GM19238 (cell line): ENCODE results near the gene SNCAIP.
"Not testable (repeated sequence)": the region's sequence is repeated elsewhere in the genome, so short reads cannot be mapped to it uniquely, and the experiment has no call there.

Source experiments
- DNase-seq: peaks from one replicate; pipeline ENCODE4 v3.0.0; 2011; ENCODE audit warnings: low spot score; ENCODE audit not compliant: insufficient read length

The SNCAIP gene

DNA sequence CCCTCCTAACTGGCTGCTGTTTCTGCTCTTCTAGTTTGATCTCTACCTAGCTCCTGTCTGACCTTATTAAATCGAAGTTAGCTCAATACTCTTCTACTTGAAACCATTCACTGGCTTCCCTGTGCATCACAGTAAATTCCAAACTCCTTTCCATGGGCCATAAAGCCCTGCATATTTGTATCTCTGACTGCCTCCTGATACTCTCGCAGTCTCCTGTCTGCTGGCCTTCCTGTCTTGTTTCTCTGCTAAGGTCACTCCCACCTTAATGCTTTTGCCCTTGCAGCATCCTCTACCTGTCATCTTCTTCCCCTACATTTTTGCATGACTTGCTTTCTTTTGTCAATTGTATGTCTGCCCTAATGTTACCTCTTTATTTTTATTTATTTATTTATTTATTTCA lies 44.8 kb downstream of the SNCAIP start:
- no peak for DNase-seq

DNA sequence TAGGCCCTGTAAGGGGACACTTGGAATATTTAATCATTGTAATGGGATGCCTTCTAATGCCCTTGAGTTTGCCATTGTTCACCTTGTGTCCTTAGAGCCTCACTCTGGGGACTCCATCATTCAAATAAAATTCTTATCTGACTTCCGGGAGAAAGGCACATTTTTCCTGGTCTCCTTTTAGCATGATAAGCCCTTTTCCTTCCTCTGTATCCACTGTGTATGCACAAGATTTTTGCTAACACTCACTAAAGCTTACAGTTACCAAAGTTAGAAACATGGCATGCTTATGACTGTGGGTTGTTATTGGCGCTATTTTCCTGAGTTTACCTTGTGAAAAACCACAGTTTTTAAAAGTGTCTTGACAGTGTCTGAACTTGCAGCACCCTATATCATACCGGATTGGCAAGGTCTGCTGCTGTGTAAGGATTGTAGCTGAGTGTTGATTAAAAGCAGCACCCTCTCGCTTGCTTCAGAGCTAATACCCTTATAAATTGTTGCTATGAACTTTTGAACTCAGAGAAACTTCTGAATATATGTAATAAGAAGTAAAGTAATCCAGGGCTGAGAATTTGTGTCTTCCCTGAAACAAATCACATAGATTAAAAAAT lies 46.4 kb downstream of the SNCAIP start:
- DNase-seq, result no peak

DNA sequence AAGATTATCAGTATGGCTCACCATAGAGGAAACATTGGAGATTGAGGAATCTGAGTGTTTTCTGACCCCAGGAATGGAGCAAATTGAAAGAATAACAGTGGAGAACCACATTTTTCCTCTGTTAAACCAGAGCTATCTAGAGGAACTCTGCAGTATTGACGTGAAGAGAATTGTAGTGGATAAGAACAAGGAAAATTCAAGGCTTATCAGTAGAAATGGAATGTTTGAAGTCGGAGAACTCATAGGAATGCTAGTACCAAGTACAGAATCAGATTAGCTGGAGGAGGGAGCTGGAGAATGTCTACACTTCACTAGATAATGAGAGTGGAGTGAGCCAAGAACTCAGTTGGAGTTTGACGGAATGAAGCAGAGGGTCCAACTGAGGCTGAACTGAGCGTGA lies 50.3 kb downstream of the SNCAIP start:
- DNase-seq, result no peak

DNA sequence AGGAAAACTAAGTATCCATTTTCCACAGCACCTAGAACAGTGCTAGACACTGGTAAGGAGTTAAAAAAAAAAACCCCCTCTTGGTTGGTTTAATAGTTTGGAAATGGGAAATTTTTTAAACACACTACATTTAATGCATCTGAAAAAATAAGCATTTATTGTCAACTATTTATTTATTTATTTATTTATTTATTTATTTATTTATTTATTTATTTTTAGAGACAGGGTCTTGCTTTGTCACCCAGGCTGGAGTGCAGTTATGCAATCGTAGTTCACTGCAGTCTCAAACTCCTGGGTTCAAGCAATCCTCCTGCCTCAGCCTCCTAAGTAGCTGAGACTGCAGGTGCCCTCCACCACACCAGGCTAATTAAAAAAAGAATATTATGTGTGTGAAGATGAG lies 51.6 kb downstream of the SNCAIP start:
- no peak for DNase-seq

DNA sequence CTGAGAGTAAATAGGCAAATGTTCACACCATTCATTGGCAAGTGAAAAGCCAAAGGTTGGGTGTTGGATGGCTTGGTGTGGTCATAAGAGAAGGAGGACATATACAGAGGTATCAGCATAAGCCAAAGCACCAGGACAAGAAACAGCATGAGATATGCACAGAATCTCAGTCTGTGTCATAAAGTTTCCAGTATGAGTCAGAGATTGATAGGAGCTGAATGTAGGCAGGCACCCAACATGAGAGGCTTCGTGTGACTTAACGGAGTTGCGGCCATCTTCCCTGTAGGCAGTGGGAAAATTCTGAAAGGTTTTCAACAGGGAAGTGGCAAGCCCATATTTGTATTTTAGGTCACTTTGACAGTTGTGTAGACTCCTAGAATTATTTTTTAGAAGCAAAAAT lies 54.5 kb downstream of the SNCAIP start:
- DNase-seq, result no peak

DNA sequence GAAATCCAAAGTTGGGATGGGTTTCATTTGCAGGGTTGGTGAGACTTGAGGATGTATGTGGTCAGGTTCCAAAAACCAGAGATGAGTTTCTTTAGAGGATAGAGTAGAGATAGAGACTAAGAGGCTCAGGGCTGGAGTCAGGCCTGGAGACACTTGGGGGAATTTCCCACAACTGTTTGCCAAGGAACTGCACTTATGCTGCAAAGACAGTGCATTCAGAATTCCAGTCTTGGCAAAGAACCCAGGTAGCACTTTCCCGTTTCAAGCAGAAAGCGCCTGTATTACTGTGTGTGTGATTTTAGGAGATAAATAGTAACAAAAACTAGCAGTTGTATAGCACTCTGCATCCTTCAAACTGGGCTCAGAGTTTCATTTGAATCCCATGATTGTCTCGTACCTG lies 55.4 kb downstream of the SNCAIP start:
- no peak for DNase-seq

DNA sequence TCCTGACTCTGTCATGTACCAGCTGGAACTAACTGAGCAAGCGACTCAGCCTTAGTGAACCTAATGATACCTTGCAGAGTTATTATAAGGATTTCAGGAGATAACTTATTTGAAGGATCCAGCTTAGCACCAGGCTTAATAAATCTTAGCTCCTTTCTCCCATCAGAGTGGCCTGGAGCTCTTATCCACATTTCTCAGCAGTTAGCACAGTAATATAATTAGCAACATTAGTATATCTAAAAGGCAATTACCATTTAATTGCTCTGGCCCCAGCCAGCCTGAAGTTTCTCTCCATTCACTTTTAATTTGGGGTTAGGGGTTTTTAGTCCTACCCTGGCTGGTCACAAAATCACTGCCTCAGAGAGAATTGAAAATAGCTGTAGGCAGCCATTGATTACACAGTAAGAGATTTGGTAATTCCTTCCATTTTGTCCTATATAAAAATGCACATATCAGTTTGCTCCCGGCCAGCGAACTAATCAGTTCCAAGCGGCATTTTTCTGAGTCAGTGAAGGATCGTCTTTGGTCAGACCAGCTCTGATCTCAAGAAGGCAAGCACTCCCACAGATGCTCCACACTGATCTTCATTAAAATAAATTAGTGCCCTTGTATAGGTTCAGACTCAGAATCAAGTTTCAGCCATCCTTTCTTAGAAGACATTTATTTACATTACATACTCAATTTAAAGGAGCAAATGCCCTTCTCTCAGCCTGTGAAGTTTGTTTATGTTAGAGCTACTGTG lies 56.6 kb downstream of the SNCAIP start:
- no peak for DNase-seq

DNA sequence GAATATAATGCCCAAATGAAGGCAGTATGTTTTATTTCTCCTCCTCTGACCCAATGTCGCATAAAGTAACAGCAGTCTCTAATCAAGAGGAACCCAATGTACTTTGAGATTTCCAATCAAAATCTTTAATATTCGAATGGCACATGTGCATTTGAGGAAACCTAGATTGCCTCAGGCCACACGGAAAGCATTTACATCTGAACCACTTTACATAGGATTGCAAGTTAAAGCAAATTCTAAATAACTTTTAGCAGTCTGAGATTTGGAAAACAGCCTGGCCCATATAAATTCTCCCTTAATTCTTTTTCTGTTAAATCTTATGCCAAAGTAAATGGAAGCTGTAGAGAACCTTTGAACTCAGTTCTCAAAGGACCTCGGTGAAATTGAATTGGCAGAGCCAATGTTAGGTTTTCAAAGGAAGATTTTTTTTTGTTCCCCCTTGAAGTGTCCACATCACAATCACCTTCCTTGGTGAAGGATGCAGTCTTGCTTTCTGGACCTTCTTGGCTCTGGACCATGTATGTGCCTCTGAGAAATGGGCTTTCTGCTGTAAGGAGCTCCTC lies 57.3 kb downstream of the SNCAIP start:
- DNase-seq, result no peak

DNA sequence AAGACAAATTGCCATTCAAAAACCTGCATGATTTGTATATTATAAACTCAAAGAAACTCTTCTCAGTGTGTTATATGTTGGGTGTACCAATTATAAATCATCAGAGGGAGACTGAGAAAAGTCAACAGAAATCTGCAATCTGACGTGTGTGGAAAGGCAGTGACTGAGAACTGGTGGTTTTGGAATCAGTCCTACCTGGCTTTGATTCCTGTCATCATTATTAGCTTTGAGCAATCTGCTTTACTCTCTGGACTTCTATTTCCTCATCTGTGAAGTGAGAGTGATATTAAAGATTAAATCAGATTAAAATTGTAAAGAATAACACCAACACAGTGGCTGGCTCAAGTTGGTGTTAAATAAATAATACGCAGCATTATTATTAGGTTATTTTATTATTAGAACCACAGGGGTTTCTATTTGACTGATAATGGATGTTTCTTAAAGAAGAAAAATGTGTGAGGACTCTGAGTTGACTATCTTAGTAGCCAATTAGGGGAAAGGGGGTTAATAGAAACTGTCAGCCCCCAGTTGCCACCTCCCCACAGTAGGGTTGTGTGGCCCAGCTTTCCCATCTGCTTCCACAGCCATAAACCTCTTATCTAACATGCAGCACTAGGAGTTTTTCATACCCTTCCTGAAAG lies 59.6 kb downstream of the SNCAIP start:
- no peak for DNase-seq

DNA sequence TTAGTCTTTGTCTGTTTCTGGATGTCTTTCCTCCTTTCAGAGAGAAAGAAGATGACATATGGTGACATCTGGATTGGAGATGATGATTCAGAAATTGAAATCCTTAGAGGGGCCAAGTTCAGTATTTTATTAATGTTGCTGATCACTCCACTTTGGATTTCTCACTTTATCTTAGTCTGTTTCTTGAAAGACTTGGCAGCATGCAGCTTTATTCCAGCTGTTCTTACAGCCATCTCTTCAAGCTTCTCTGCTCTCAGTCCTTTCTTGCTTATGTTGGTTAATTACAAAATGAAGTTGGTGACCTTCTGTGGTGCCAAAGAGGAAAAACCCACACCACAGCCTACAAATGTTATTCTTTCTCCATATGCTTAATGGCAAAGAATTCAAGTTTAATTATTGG lies 62.1 kb downstream of the SNCAIP start:
- no peak for DNase-seq

DNA sequence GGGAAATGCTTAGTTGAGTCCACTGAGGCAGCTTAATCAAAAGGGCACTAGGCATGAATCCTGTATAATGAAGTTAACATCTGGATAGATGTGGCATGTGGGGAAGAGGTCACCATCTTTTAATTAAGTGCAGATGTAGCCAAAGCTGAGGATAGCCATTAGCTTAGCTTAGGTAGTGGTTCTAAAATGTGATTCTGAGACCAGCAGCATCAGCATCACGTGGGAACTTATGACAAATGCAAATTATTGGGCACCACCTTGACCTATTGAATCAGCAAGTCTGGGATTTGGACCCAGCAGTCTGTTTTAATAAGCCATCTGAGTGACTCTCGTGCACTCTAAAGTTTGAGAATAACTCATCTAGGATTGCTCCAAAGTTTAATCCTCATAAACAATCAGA lies 63.8 kb downstream of the SNCAIP start:
- no peak for DNase-seq

DNA sequence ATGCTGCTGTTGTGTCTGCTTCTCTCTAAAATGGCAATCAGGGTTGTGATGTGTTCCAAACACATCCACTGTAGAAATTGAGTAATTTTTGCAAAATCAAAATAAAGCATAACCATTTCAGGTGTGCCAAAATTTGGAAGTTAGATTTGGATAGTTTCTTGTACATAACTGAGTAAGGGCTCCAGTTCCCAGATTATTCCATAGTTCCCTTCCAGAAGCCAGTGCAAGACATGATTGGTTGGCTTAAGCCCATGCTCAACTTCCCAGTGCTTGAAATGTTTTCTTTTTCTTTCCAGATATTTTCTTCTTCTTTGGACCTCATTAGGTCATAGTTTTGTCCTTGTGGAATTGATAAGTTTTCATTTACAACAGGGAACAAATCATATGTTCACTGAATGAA lies 64.2 kb downstream of the SNCAIP start:
- DNase-seq, result no peak

DNA sequence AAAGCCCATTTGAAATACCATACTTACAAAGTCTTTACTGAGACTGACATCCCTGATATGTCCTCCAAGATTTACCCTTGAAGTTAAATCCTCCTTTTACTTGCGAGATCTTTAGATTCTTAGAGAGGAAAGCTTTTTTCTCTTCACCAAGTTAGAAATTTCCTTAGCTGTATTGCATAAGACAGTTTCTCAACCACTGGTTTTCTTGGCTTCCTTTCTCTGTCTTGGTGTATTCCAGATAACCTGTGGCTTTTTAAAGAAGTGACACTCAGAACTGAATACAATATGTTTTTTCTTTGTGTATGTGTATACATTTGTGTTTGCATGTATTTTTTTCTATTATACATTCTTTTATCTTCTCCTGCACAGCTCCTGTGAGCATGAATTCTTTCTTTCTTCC lies 65.0 kb downstream of the SNCAIP start:
- DNase-seq, result no peak

DNA sequence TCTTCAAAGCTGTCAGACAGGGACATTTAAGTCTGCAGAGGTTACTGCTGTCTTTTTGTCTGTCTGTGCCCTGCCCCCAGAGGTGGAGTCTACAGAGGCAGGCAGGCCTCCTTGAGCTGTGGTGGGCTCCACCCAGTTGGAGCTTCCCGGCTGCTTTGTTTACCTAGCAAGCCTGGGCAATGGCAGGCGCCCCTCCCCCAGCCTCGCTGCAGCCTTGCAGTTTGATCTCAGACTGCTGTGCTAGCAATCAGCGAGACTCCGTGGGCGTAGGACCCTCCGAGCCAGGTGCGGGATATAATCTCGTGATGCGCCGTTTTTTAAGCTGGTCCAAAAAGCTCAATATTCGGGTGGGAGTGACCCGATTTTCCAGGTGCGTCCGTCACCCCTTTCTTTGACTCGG lies 70.9 kb downstream of the SNCAIP start:
- not testable (repeated sequence) for DNase-seq

DNA sequence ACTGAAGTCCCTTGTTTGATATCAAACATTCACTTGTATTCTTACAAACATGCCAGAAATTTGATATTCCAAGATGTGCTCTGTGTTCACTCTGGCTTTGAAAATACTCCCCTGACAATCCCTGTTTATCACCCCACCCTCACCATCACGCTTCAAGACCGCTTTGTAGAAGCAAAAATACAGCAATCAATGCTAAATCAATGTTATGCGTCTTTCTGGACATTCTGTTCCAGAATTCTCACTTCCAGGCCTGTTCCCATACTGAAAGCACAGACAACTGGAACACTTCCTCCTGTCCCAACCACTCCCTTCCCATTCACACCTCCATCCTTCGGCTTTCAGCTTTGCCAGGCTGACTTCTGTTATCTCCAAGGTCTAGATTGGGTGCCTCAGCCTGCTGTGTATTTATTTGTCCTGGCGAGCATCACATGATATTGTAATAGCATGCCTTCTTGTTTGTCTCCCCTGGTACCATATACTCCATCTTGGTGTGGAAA lies 72.8 kb downstream of the SNCAIP start:
- DNase-seq, result no peak

DNA sequence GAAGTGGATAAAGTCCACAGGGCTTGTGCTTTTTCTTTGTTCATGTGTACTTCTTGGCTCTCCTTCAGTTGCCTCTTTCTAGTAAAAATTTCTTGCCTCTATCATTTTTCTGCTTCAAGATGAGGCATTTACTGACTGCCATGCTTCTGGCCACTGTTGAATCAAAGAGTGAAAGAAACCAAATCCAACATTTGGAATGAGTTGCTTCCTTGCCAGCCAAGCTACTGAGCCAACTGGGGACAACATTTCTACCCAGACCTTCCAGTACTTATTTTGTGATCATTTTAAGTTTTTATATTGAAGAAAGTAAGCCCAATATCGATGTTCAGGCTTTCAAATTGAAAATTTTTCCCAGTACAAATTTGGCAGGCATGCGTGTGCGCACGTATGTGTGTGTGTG lies 73.2 kb downstream of the SNCAIP start:
- no peak for DNase-seq

DNA sequence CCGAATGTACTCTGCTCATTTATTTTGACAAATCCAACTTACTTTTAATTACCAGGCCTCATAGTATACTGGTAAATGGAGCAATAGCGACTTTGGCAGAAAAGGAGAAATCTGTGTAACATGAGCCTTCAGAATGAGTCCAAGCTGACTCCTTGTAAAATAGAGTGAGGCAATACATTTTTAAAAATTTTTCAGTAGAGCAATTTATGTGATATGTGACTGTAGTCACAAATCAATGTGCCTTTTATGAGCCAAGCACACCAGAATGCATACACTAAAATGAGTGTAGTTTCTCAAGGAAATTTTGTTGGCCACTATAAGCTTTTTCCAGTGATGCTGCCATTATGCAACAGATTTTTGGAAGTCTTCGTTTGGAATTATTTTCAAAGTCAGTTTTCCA lies 73.8 kb downstream of the SNCAIP start:
- DNase-seq, result no peak

DNA sequence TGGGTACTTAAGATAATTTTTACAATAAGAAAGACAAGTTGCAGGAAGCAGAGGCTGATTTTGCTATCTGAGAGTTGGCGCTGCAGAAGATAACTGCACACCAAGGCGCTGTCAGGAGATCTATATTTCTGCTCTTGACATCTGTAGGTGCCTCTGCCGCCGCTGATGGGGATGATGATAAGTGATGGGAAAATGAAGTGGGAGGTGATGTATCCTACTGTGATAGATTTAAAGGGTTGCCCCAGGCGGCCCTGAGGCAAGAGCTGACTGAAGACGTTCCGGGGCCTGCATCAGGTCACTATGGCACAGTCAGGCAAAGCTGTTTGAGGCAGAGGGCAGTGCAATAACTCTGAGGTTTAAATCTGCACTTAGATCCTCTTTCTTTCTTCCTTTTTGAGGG lies 78.1 kb downstream of the SNCAIP start:
- no peak for DNase-seq

DNA sequence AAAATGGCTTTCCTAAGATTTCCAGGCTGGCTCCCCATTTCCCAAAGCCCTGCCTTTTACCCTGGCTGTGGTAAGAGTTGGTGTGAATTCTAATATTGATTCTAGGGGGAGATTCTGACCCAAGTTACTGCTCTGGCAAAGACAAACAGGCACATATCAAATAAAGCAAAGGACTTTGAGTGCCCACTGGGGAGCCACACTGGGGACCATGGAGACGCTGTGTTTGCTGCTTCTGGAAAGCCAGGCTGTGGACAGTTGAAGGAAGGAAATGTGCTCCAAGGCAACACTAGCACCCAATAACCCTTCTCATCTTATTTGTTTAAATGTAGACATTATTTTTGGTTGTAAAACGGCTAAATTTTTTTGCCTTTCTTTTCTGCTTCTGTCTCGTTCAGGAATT lies 78.7 kb downstream of the SNCAIP start:
- no peak for DNase-seq

DNA sequence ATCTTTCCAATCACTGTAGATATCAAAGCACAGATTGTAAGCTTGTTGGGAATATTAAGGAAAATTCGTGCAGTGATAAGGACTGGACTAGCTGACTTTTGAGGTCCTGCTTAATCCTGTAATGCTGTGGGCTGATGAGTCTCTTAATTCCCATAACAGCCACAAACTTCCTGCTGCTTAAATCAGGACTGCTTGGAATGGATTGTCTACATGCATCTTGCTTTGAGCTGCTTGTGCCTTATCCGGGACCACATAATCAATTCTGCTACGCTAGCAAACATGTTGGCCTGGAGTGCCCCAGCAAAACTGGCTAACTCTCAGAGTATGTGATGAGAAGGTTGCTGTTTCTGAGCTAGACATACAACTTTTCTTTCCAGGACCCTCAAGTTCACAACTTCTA lies 79.6 kb downstream of the SNCAIP start:
- no peak for DNase-seq

DNA sequence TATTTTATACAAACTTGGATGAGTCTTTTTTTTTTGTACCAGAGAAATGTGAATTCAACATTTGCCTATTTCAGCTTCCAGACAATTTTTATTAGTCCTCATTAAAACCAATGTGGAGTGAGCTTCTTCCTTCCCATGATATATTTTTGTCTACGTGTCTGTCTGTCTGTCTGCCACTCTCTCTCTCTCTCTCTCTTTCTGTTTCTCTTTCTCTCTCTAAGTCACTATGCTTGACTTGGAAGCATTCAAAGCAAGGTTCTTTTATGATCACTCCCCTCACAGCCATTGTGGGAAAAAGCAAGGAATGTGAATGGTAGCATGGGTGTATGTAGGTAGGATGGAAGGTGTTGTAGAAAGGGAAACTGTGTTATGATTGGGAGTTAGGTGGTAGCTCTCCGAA lies 80.2 kb downstream of the SNCAIP start:
- no peak for DNase-seq

DNA sequence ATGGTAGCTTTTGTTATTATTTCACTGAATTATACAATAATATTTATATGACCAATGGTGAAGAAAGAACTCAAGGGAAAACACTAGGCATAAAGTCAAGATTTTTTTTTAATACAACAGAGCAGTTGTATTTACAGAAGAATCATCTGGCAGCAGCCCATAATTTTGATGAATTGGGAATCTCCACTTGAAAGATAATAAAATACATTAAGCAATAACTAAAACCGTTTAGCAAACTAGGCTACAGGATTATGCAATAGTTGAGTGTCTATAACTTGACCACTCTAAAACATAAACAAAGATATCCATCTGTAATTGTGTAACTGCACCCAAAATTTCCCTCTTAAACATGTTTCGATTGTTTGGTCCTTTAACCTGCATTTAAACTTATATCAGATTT lies 80.8 kb downstream of the SNCAIP start:
- no peak for DNase-seq
